ENCODE results near the gene KCNJ10.

KCNJ10 gene

GRCh38 chr1:159973350-159973940 lies 96.5 kb downstream of the KCNJ10 start:
- TF ChIP-seq CTCF (IDR thresholded peaks at IDR 0.05; ENCODE audit: low read depth, low read length, missing control alignments), result no peak
- H3K4me3 ChIP-seq (replicated peaks; ENCODE audit: low read depth, low read length), result no peak overlapping the region
- no peak for DNase-seq (ENCODE audit: extremely low read depth, low read depth)

DNA sequence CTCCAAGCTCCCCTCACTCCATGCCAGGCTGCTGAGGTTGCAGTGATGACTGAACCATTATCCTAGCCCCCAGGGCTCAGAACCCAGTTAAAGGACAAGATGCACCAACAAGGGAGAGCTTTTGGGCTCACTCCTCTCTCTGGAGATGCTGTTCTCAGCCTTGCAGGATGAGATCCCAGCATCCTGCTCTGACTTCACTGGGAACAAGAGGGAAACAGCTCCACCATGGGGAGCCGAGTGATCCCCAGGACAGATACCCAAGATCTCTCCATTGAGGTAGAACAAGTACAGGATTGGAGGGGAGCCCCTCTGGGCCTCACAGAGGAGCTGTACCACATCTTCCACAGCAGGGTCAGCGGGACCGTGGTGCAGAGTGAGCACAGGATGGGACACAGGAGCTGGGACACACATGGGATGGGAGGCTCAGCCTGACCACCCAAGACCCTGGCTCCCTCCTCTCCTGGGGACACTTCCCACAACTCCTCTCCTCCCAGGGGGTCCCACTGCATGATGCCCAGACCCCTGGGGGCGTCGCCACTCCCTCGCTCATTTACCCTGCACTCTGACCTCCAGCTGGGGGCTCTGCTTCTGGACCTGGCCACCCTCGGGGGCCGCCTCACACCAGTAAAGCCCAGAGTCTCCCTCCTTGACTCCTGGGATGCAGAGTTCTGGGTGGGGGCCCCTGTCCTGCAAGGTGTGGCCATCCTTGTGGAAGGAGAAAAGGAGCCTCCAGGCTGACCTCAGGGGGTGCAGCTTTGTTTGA lies 97.3 kb downstream of the KCNJ10 start:
- no peak overlapping the region for H3K4me3 ChIP-seq (replicated peaks; ENCODE audit: low read depth, low read length)
- no peak for DNase-seq (ENCODE audit: extremely low read depth, low read depth)
- TF ChIP-seq CTCF (IDR thresholded peaks at IDR 0.05; ENCODE audit: low read depth, low read length, missing control alignments), result no peak

GRCh38 chr1:159970932-159971342 lies 99.0 kb downstream of the KCNJ10 start:
- H3K4me3 ChIP-seq (replicated peaks; ENCODE audit: low read depth, low read length), result no peak overlapping the region
- TF ChIP-seq CTCF (IDR thresholded peaks at IDR 0.05; ENCODE audit: low read depth, low read length, missing control alignments), result no peak
- no peak for DNase-seq (ENCODE audit: extremely low read depth, low read depth)

DNA sequence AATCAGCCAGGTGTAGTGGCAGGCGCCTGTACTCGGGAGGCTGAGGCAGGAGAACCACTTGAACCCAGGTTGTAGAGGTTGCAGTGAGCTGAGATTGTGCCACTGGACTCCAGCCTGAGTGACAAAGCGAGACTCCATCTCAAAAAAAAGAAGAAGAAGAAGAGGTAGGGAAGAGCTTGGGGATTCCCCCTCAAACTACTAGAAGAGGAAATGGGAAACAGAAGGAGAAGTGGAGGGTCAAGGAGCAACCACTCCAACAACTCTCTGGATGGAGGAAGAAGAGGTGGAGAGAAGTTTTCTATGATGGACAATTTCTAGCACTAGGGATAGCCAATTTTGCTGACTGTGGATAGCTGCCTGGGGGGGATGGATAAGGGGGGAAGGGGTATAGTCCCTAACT lies 101.1 kb downstream of the KCNJ10 start:
- no peak for TF ChIP-seq CTCF (IDR thresholded peaks at IDR 0.05; ENCODE audit: low read depth, low read length, missing control alignments)
- no peak overlapping the region for H3K4me3 ChIP-seq (replicated peaks; ENCODE audit: low read depth, low read length)
- no peak for DNase-seq (ENCODE audit: extremely low read depth, low read depth)

DNA sequence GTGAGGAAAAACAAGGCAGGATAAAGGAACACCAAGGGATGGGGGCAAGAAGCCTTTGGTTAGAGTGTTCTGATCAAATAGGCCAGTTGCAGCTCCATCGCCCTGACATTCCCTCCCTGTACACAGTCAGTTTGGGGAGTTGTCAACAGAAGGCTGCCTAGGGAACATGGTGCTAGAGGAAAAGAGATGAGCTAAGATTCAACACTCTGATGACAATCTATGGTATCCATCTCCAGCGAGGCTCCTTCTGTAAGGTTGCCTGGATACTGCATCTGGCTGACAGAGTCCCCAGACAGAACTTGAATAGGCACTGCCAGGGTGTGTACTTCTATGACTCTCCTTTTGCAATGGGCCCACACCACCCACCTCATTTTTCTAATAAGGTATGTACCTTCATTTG lies 104.7 kb downstream of the KCNJ10 start:
- H3K4me3 ChIP-seq (replicated peaks; ENCODE audit: low read depth, low read length), result no peak overlapping the region
- TF ChIP-seq CTCF (IDR thresholded peaks at IDR 0.05; ENCODE audit: low read depth, low read length, missing control alignments), result no peak
- DNase-seq (ENCODE audit: extremely low read depth, low read depth), result no peak

DNA sequence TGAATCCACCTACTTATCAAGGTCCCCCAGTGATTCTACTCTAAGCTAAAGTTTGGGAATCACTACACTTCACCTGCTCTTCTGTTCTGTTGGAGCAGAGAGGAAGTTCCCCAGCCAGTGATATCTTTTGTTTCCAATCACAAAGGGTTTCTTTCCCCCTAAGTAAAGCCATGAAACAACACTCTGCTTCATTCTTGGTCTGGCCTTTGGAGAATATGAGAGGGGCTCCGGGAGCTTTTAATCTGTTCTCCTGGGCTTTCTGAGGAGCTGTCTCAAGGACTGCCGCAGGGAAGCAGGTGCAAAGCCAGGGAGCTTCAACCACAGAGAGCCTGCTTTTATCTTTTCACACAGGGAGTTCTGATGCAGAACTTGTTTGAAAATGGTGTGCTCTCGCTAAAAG lies 105.8 kb downstream of the KCNJ10 start:
- no peak for DNase-seq (ENCODE audit: extremely low read depth, low read depth)
- no peak for TF ChIP-seq CTCF (IDR thresholded peaks at IDR 0.05; ENCODE audit: low read depth, low read length, missing control alignments)
- no peak overlapping the region for H3K4me3 ChIP-seq (replicated peaks; ENCODE audit: low read depth, low read length)

All from HFF-Myc (cell line).